GM12801 (cell line): ENCODE measurements around the gene STMN1.

ENCODE experiments used
- TF ChIP-seq, protein P1 (sequence below): IDR thresholded peaks from one replicate; pipeline ENCODE4 v1.5.1; 2011; ENCODE audit warnings: control low read depth; ENCODE audit not compliant: insufficient read length; ENCODE audit errors: extremely low read depth

Gene STMN1

GRCh38 chr1:25905680-25906643 lies at the start of gene STMN1:
Gene STMN1 (minus strand): TSS chr1:25906419. CDS start chr1:25904676, 1,743 bp downstream.
- TF ChIP-seq, protein P1, sequence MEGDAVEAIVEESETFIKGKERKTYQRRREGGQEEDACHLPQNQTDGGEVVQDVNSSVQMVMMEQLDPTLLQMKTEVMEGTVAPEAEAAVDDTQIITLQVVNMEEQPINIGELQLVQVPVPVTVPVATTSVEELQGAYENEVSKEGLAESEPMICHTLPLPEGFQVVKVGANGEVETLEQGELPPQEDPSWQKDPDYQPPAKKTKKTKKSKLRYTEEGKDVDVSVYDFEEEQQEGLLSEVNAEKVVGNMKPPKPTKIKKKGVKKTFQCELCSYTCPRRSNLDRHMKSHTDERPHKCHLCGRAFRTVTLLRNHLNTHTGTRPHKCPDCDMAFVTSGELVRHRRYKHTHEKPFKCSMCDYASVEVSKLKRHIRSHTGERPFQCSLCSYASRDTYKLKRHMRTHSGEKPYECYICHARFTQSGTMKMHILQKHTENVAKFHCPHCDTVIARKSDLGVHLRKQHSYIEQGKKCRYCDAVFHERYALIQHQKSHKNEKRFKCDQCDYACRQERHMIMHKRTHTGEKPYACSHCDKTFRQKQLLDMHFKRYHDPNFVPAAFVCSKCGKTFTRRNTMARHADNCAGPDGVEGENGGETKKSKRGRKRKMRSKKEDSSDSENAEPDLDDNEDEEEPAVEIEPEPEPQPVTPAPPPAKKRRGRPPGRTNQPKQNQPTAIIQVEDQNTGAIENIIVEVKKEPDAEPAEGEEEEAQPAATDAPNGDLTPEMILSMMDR, result no peak

DNA sequence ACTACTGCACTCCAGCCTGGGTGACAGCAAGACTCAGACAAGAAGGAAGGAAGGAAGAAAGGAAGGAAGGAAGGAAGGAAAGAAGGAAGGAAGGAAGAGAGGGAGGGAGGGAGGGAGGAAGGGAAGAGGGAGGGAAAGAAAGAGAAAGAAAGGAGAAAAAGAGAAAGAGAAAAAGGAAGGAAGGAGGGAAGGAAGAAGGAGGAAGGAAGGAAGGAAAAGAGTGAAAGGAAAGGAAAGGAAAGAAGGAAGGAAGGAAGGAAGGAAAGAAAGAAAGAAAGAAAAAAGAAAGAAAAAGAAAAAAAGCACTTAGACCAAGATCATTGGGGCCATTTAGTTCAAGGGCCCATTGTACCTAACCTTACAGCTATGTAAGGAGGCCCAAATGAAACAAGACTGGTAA lies 49.3 kb upstream of the STMN1 start:
- TF ChIP-seq, protein P1, result no peak

GRCh38 chr1:25954282-25954938 lies 48.2 kb upstream of the STMN1 start:
- TF ChIP-seq, protein P1, result no peak

DNA sequence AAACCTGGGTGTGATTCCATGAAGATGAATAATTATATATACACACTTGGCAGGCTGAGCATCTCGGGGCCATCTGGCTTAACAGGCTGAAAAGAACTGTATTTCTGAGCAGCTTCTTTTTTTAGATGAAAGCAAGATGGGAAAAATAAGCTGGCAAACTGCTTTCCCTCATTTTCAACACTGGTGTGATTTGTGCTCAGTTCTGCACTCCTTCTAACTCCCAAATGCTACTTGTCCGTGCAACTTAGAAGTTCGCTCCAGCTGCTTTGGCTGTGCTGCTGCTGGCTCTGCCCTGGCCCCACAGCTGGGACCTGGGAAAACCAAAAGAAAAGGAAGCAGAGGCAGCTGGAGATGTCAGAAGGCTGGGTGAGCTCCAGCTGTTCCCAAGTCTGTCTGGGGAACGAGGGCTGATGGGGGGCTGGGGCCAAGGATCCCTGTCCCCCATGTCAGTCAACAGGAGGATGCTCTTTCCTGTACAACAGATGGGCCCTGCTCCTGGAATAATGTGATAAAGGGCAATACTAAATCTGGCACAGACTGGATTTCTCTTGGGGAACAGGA lies 46.7 kb upstream of the STMN1 start:
- TF ChIP-seq, protein P1, result no peak

- TF ChIP-seq, protein P1, result no peak
Observed at GRCh38 chr1:25948641-25949040, 42.4 kb upstream of the STMN1 start.

GRCh38 chr1:25947027-25947426 lies 40.8 kb upstream of the STMN1 start:
- TF ChIP-seq, protein P1, result no peak

DNA sequence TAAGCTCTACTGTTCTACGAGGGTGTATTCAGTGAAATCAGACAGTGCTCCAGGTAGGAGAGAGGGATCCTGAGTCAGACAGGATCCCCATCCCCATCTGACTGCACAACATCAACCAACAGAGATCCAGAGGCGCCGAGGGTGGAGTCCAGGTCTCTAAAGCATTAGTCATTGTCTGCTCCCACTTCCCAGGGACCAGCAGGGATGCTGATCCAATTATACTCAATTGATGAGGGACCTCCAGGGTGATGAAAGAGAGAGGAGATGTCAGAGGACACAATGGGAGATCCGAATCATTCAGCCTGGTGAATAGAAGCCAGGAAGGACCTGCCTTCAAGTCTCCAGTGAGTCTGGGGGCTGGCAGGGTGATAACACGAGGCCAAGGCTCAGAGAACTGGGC lies 39.5 kb upstream of the STMN1 start:
- TF ChIP-seq, protein P1, result no peak
